Kidney glomerular epithelial cell (primary cell): ENCODE data around the gene GFRA1.
"Not testable (repeated sequence)": the region's sequence is repeated elsewhere in the genome, so short reads cannot be mapped to it uniquely, and the experiment has no call there.

Experiments
- DNase-seq: peaks from one replicate; lab custom pipeline; 2025; lab: John Stamatoyannopoulos, UW

GFRA1 gene

GRCh38 chr10:116195583-116195982 lies 77.4 kb downstream of the GFRA1 start:
- DNase-seq: no peak

GRCh38 chr10:116195039-116195438 lies 78.0 kb downstream of the GFRA1 start:
- no peak for DNase-seq

- DNase-seq: no peak
Observed at GRCh38 chr10:116194061-116194460, 78.9 kb downstream of the GFRA1 start.

GRCh38 chr10:116190883-116191282 lies 82.1 kb downstream of the GFRA1 start:
- DNase-seq: no peak

- no peak for DNase-seq
Observed at GRCh38 chr10:116186273-116186672, 86.7 kb downstream of the GFRA1 start.

- no peak for DNase-seq
Observed at GRCh38 chr10:116185199-116185867, 87.7 kb downstream of the GFRA1 start.

GRCh38 chr10:116184512-116184794 lies 88.6 kb downstream of the GFRA1 start:
- no peak for DNase-seq

GRCh38 chr10:116183733-116184511 lies 89.1 kb downstream of the GFRA1 start:
- peak; percentile 68 for DNase-seq

GRCh38 chr10:116182426-116182825 lies 90.6 kb downstream of the GFRA1 start:
- no peak for DNase-seq

- DNase-seq: no peak
Observed at GRCh38 chr10:116178086-116178605, 94.9 kb downstream of the GFRA1 start.

GRCh38 chr10:116175231-116175630 lies 97.8 kb downstream of the GFRA1 start:
- no peak for DNase-seq

- no peak for DNase-seq
Observed at GRCh38 chr10:116171505-116171904, 101.5 kb downstream of the GFRA1 start.

GRCh38 chr10:116170815-116171250 lies 102.2 kb downstream of the GFRA1 start:
- DNase-seq: peak; percentile 9

GRCh38 chr10:116169782-116170445 lies 103.1 kb downstream of the GFRA1 start:
- DNase-seq: no peak

- DNase-seq: no peak
Observed at GRCh38 chr10:116168745-116169144, 104.3 kb downstream of the GFRA1 start.

GRCh38 chr10:116168329-116168728 lies 104.7 kb downstream of the GFRA1 start:
- DNase-seq: no peak

GRCh38 chr10:116165941-116166340 lies 107.1 kb downstream of the GFRA1 start:
- DNase-seq: not testable (repeated sequence)

GRCh38 chr10:116164291-116164690 lies 108.7 kb downstream of the GFRA1 start:
- no peak for DNase-seq

- DNase-seq: no peak
Observed at GRCh38 chr10:116163333-116164131, 109.5 kb downstream of the GFRA1 start.

- DNase-seq: no peak
Observed at GRCh38 chr10:116162851-116163250, 110.2 kb downstream of the GFRA1 start.

- no peak for DNase-seq
Observed at GRCh38 chr10:116160271-116160670, 112.7 kb downstream of the GFRA1 start.

- DNase-seq: no peak
Observed at GRCh38 chr10:116159197-116159596, 113.8 kb downstream of the GFRA1 start.
